ENCODE data around the gene ZNF750.

Gene ZNF750

DNA sequence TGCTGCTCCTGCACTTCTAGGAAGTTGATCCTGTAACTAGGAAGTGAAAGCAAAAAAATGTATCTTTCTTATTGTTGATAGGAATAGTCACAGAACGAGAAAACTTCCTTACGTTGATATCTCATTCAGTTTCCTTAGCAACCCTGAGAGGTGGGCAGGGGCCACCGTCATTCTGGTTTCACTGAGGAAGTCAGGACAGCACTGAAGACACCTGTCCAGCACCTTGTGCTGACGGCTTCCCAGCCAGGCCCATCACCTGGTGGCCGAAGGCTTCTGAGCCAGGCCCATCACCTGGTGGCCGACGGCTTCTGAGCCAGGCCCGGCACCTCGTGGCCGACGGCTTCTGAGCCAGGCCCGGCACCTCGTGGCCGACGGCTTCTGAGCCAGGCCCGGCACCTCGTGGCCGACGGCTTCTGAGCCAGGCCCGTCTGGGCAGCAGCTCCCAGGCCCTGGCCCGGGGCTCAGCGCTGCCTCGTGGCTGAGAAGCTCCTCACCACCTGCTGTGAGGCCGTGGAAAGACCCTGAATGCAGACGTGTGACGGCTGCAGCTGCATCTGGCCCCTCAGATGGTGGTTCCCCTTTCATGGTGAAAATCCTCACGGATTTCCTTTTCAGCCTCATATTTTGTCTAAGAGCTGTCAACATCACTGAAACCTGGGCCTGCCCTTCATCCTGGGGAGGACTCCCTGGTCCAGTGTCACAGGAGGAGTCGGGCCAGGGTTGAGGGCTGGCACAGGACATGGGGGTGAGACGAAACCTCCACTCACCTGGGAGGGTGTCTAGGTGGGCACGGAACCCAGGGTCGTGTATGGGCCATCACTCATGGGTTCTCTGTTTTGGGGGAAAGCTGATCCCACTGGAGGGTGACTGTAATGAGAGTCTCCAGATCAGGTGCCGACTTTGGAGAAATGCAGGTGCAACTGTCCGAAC lies 33.0 kb upstream of the ZNF750 start:
- TF ChIP-seq, protein P1, sequence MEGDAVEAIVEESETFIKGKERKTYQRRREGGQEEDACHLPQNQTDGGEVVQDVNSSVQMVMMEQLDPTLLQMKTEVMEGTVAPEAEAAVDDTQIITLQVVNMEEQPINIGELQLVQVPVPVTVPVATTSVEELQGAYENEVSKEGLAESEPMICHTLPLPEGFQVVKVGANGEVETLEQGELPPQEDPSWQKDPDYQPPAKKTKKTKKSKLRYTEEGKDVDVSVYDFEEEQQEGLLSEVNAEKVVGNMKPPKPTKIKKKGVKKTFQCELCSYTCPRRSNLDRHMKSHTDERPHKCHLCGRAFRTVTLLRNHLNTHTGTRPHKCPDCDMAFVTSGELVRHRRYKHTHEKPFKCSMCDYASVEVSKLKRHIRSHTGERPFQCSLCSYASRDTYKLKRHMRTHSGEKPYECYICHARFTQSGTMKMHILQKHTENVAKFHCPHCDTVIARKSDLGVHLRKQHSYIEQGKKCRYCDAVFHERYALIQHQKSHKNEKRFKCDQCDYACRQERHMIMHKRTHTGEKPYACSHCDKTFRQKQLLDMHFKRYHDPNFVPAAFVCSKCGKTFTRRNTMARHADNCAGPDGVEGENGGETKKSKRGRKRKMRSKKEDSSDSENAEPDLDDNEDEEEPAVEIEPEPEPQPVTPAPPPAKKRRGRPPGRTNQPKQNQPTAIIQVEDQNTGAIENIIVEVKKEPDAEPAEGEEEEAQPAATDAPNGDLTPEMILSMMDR (IDR thresholded peaks at IDR 0.05; ENCODE audit: low read depth, low read length, missing control alignments), result no peak
- in situ Hi-C loops (cut with HindIII; ENCODE audit: low sequenced_read_pairs), result no loop called here
- no peak for DNase-seq (ENCODE audit: low read depth)
- H3K4me3 ChIP-seq (ENCODE audit: low read depth, low read length), result no peak overlapping the region

DNA sequence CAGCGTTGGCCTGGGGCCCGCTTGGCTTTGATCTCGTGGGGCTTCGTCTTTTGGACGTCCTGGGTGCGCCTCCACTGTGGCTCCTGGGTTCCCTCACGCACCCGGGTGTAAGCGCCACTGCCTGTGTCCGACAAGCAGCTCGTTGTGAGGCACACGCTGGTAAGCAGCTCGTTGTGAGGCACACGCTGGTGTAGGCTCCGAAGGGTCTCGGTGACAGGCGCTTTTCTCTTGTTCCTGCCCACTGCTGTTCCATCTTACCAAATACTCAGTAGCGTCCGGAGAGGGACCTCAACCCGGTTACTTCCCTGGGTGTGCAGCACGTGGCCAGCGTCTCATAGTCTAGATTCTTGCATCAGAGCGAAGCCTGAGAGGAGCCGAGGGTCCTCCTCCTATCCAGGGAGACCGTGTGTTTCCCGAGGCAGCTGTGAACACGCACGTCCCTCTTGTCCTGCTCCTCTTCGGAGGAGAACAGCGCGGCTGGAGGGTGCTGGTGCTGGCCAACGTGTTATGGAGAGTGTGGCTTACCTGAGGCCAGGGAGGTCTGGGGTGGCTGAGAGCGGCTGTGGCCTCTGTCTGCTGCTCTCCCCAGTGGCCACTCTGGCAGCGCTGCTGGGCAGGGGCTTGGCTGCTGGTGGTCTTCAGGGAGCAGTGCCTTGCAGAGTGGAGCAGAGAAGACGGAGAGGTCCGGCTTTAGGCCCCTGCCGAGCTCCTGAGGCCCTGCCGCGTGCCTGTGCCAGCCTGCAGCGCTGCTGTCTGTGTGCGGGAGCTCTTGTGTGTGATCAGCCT lies 32.1 kb upstream of the ZNF750 start:
- TF ChIP-seq, protein P1 (IDR thresholded peaks at IDR 0.05; ENCODE audit: low read depth, low read length, missing control alignments), result no peak
- in situ Hi-C loops (cut with HindIII; ENCODE audit: low sequenced_read_pairs), result no loop called here
- DNase-seq (ENCODE audit: low read depth), result no peak
- no peak overlapping the region for H3K4me3 ChIP-seq (ENCODE audit: low read depth, low read length)

DNA sequence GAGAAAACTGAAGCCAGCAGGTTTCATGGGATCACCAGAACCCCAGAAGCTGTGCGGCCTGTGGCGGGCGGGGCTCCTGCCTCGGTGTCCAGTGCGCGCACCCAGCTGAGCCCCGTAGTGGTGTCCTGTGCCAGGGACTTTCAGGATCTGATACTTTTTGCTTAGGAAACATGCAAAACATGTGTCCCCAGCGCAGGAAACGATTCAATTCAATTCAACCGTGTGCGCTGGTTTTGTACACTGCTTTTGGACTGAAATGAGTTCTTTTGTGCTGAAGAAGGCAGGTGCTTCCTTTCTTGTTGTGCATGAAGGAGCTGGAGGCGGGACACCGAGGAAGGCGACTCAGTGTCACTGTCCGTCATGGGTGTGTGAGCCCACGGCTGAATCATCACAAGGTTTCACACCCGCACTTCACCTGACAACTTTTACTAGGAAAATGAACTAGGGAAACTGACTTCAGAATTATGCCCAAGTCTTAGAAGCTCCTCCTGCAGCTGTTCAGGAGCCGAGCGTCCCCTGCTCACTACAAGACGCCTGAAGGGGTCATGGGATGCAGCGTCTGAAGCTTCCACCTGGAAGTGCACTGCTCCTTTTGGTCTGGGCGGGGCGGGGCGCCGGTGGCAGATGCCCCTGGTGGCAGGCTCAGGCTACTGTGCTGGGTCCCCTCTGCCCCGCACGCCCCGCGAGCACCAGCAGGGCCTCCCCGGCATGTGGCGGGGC lies 31.4 kb upstream of the ZNF750 start:
- no peak for DNase-seq (ENCODE audit: low read depth)
- in situ Hi-C loops (cut with HindIII; ENCODE audit: low sequenced_read_pairs), result no loop called here
- TF ChIP-seq, protein P1 (IDR thresholded peaks at IDR 0.05; ENCODE audit: low read depth, low read length, missing control alignments), result no peak
- H3K4me3 ChIP-seq (ENCODE audit: low read depth, low read length), result no peak overlapping the region

DNA sequence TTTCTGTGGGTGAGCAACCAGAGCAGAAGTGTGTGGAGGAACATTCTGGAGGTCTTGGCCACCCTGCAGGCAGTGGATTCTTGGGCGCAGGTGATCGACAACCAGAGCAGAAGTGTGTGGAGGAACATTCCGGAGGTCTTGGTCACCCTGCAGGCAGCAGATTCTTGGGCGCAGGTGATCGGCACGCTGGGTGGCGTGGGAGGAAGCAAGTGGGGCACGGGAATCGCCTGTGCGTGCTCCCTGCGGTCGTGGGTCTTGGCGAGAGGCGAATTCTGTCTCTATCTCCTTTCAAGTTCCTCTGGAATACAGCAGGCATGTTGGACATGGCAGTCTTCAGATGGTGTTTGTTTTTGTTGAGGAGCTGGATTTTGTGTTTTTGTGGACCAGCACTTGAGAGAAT lies 30.7 kb upstream of the ZNF750 start:
- no peak for DNase-seq (ENCODE audit: low read depth)
- H3K4me3 ChIP-seq (ENCODE audit: low read depth, low read length), result no peak overlapping the region
- TF ChIP-seq, protein P1 (IDR thresholded peaks at IDR 0.05; ENCODE audit: low read depth, low read length, missing control alignments), result no peak
- in situ Hi-C loops (cut with HindIII; ENCODE audit: low sequenced_read_pairs), result no loop called here

DNA sequence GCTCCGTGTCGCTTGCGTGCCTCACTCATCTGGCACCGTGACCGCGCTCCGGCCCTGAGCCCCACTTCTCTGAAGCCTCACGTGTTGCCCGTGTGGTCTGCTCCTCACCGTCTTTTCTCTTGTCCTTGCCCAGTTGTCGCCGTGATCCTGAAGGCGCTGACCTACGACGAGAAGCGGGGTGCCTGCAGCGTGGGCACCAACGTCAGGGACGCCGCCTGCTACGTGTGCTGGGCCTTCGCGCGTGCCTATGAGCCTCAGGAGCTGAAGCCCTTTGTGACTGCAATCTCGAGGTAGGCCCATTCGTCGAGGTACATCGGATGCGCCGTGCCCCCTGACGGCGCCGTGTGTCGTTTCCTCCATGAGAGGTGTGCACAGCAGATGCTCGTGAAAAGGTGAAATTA lies 30.3 kb upstream of the ZNF750 start:
- TF ChIP-seq, protein P1 (IDR thresholded peaks at IDR 0.05; ENCODE audit: low read depth, low read length, missing control alignments), result no peak
- in situ Hi-C loops (cut with HindIII; ENCODE audit: low sequenced_read_pairs), result no loop called here
- no peak for DNase-seq (ENCODE audit: low read depth)
- no peak overlapping the region for H3K4me3 ChIP-seq (ENCODE audit: low read depth, low read length)

DNA sequence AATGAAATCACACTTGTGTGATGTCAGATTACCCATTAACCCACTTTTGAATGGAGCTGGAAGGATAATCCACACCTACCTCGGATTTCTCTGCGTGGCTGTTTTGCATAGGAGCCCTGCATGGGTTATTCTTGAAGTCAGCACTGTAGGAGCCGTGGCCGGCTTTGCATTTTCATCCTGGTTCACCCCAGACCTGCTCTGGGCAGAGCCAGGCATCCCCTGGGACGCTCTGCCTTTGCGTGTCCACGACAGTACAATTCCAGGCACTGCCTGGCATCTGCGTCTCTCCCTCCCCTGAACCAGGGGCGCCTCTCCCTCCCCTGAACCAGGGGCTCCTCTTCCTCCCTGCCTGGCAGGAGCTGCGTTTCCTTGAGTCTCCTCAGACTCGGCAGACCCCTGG lies 29.7 kb upstream of the ZNF750 start:
- DNase-seq (ENCODE audit: low read depth), result no peak
- TF ChIP-seq, protein P1 (IDR thresholded peaks at IDR 0.05; ENCODE audit: low read depth, low read length, missing control alignments), result no peak
- H3K4me3 ChIP-seq (ENCODE audit: low read depth, low read length), result no peak overlapping the region
- in situ Hi-C loops (cut with HindIII; ENCODE audit: low sequenced_read_pairs), result no loop called here

Measured in astrocyte of the cerebellum (primary cell).